GM12878 (cell line): ENCODE data around the gene NPAS2. TPM values are rescaled to one million over a fixed set of nuclear protein-coding genes. Genes with fewer than 3 reads are reported as not detected.

Experiments used
- ATAC-seq: fragments of 200-7000 bp; cut with Tn5 transposase; 3 replicates; pipeline ENCODE4 v1.9.1; 2020; ENCODE audit warnings: mild to moderate bottlenecking, moderate library complexity
- BruUV-seq: library from RNA; stranded (reverse); fragments of 400-500 nt; replicated peaks from 2 replicates; lab custom pipeline; 2021; lab: Mats Ljungman, UMichigan
- CTCF ChIA-PET: fragments of 300-600 bp; sonication (Branson Sonifier 250); formaldehyde crosslinking; extraction: SDS; loops from one replicate; lab custom pipeline; 2021; ENCODE audit warnings: inconsistent platforms; lab: Yijun Ruan, JAX
- POLR2A ChIA-PET: fragments of 350-600 bp; formaldehyde crosslinking; extraction: SDS; loops from one replicate; lab custom pipeline; 2021; ENCODE audit warnings: inconsistent platforms; lab: Charles Lee
- RAD21 ChIA-PET: fragments of 300-600 bp; sonication (Branson Sonifier 250); formaldehyde crosslinking; loops from one replicate; lab custom pipeline; 2023; ENCODE audit warnings: antibody characterized with exemption; ENCODE audit not compliant: unreplicated experiment; lab: Charles Lee
- SMC1A ChIA-PET: fragments of 300-600 bp; sonication (Branson Sonifier 250); formaldehyde crosslinking; loops from one replicate; lab custom pipeline; 2023; ENCODE audit not compliant: unreplicated experiment, uncharacterized antibody; lab: Charles Lee
- DNase-seq: peaks from one replicate; pipeline ENCODE4 v3.0.0-alpha.2; 2011; ENCODE audit warnings: low read depth, low spot score
- FAIRE-seq: peaks from 3 replicates; lab custom pipeline; 2011; peaks lifted over from hg19 to GRCh38; lab: Jason Lieb, UNC
- H2AFZ ChIP-seq: 2 replicates; pipeline ENCODE4 v1.6.0; 2011; ENCODE audit warnings: low read depth, low read length, control low read depth; ENCODE audit not compliant: control insufficient read depth
- H3K27ac ChIP-seq: 2 replicates; pipeline ENCODE4 v1.5.1; 2011; ENCODE audit warnings: control low read depth; ENCODE audit not compliant: control insufficient read depth, insufficient read depth
- H3K27me3 ChIP-seq, 2 experiments: replicated peaks in 1 of 2; 2 replicates each; pipeline versions ENCODE4 v1.6.0 to v1.6.1; 2011; ENCODE audit warnings: low read length in 1 of 2; ENCODE audit not compliant: control insufficient read depth in 2 of 2, insufficient read depth in 2 of 2
- H3K36me3 ChIP-seq, 2 experiments: 2 replicates each; pipeline ENCODE4 v1.5.1; 2011; ENCODE audit warnings: low read length in 1 of 2; ENCODE audit not compliant: control insufficient read depth in 2 of 2, insufficient read depth in 2 of 2
- H3K4me1 ChIP-seq: 2 replicates; pipeline ENCODE4 v1.6.1; 2011; ENCODE audit warnings: mild to moderate bottlenecking, low read length, moderate library complexity, mixed read lengths; ENCODE audit not compliant: control insufficient read depth, insufficient read depth
- H3K4me2 ChIP-seq: 2 replicates; pipeline ENCODE4 v1.6.0; 2011; ENCODE audit warnings: control low read depth; ENCODE audit not compliant: control insufficient read depth, insufficient read depth
- H3K4me3 ChIP-seq: fragments of 200-600 bp; sonication (generic); 2 replicates; pipeline ENCODE4 v1.5.1; 2016
- H3K79me2 ChIP-seq: 2 replicates; pipeline ENCODE4 v1.6.0; 2011; ENCODE audit warnings: low read length; ENCODE audit not compliant: control insufficient read depth, insufficient read depth
- H3K9ac ChIP-seq: 2 replicates; pipeline ENCODE4 v1.8.0; 2011; ENCODE audit warnings: low read length, control low read depth, mixed read lengths; ENCODE audit not compliant: control insufficient read depth, insufficient read depth
- H3K9me3 ChIP-seq: replicated peaks from 3 replicates; pipeline ENCODE4 v1.5.1; 2011; ENCODE audit warnings: mild to moderate bottlenecking, low read length; ENCODE audit not compliant: control insufficient read depth, insufficient read depth
- H4K20me1 ChIP-seq: 2 replicates; pipeline ENCODE4 v1.6.0; 2011; ENCODE audit not compliant: control insufficient read depth, insufficient read depth
- CBX3 ChIP-seq: fragments of 200-600 bp; sonication (generic); IDR thresholded peaks from 2 replicates; pipeline ENCODE4 v1.6.1; 2016; ENCODE audit warnings: low read depth, borderline replicate concordance
- ESRRA ChIP-seq: IDR thresholded peaks from 2 replicates; pipeline ENCODE4 v1.6.1; 2012; ENCODE audit warnings: mild to moderate bottlenecking, low read length, improper control_type of control experiment
- MTA2 ChIP-seq: fragments of 450-650 bp; IDR thresholded peaks from 2 replicates; pipeline ENCODE4 v1.6.1; 2016; ENCODE audit warnings: low read depth, mild to moderate bottlenecking, moderate library complexity
- MXI1 ChIP-seq: fragments of 150-350 bp; IDR thresholded peaks from 2 replicates; pipeline ENCODE4 v1.6.1; 2011; ENCODE audit warnings: low read depth, mild to moderate bottlenecking, inconsistent platforms, low read length, improper control_type of control experiment
- MYC ChIP-seq: IDR thresholded peaks from 2 replicates; pipeline ENCODE4 v1.6.1; 2011; ENCODE audit warnings: mild to moderate bottlenecking, low read length, moderate library complexity, inconsistent platforms; ENCODE audit not compliant: insufficient read depth, insufficient replicate concordance, insufficient read length, severe bottlenecking
- NRF1 ChIP-seq: conservative IDR thresholded peaks from 2 replicates; pipeline ENCODE4 v1.6.1; 2011; ENCODE audit warnings: mild to moderate bottlenecking, low read depth, low read length, improper control_type of control experiment
- WRNIP1 ChIP-seq: IDR thresholded peaks from 2 replicates; pipeline ENCODE4 v1.6.1; 2011; ENCODE audit warnings: low read depth, low read length, improper control_type of control experiment, borderline replicate concordance
- WGBS: methylation state at CpG from one replicate; pipeline ENCODE4 v1.1.6; 2016; ENCODE audit warnings: low lambda C conversion rate; ENCODE audit not compliant: insufficient replicate concordance, insufficient coverage; ENCODE audit errors: missing lambda C conversion rate; 5-methylcytosine and 5-hydroxymethylcytosine counted together
- in situ Hi-C: fragments of 300-500 bp; cut with MboI; formaldehyde crosslinking; loops from 9 replicates; pipeline ENCODE4 v1.14.3; 2018; ENCODE audit warnings: mixed read lengths
- intact Hi-C: fragments of 100-400 bp; cut with micrococcal nuclease; formaldehyde crosslinking; loops from one replicate; pipeline ENCODE4 v1.14.2; 2022; ENCODE audit not compliant: unreplicated experiment
- polyA plus RNA-seq, 11 experiments: library from polyadenylated mRNA; depleted of rRNA in 4 of 11; unstranded in 6 of 11; stranded (reverse) in 5 of 11; fragments of >200 nt; fragmentation: Nextera tagmentation in 4 of 11; fragmentation: Illumina TruSeq in 1 of 11; extraction: Ambion mirVana in 4 of 11; extraction: Trizol in 1 of 11; gene quantifications; 1 replicate in 1 of 11; 2 replicates in 10 of 11; pipeline versions ENCODE4 v1.2.1 to v1.2.3, GENCODE V29; 2011 to 2016; ENCODE audit warnings: inconsistent platforms in 2 of 11, missing spikeins in 2 of 11, low read depth in 1 of 11
- total RNA-seq, 4 experiments: library from RNA; depleted of rRNA in 3 of 4; stranded (reverse); fragments of >200 nt in 3 of 4; fragmentation: Illumina TruSeq in 1 of 4; extraction: Trizol in 1 of 4; gene quantifications; 2 replicates each; pipeline versions ENCODE4 v1.2.1 to v1.2.3, GENCODE V29; 2013 to 2021
- TF ChIP-seq, protein P1 (sequence below): fragments of 450-650 bp; IDR thresholded peaks from 2 replicates; pipeline ENCODE4 v1.6.1; 2017; ENCODE audit warnings: antibody characterized with exemption, mild to moderate bottlenecking, moderate library complexity
- TF ChIP-seq, protein P2 (sequence below): fragments of 150-350 bp; IDR thresholded peaks from 2 replicates; pipeline ENCODE4 v1.6.1; 2016; ENCODE audit warnings: low read depth, low read length
- TF ChIP-seq, protein P3 (sequence below): IDR thresholded peaks from 2 replicates; pipeline ENCODE4 v1.6.1; 2011; ENCODE audit warnings: low read depth, low read length, improper control_type of control experiment, borderline replicate concordance

Gene NPAS2
- total and polyA plus RNA-seq, 10 of the 15 experiments (the other 5 are each of a cell fraction or from before 2014, with no cell fraction given): 0.08 TPM; not detected in 9

DNA sequence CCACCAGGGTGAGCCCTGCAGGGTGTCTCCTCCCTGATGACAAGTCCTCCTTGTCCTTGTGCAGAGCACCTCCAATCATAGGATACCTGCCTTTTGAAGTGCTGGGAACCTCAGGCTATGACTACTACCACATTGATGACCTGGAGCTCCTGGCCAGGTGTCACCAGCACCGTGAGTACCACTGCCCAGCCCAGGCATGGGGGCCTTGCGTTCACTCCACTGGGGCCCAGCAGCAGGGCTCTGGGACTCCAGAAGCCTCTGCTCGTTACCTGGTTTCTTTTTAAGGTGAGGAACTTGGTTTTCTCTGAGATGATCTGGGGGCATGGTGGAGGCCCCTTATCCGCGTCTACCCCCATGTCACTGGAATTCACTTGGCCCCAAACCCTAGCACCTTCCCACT lies 145.7 kb downstream of the NPAS2 start:
- ChIA-PET SMC1A (interaction anchor here (0.7 kb wide), 1 partner anchor 356 kb away, joined by 3 read pairs; no protein-coding TSS in a partner anchor), RAD21 (no interaction called here), CTCF (interaction anchor here (0.7 kb wide), 1 partner anchor 274 kb away, joined by 3 read pairs; no protein-coding TSS in a partner anchor), POLR2A (interaction anchor here (0.7 kb wide), 1 partner anchor 151 kb away, joined by 4 read pairs; no protein-coding TSS in a partner anchor)
- in situ Hi-C loops: no loop called here
- H4K20me1 ChIP-seq: no peaks in the 10 kb centered on the region
- no peak overlapping the region for H3K27ac ChIP-seq
- H3K79me2 ChIP-seq: no peaks in the 10 kb centered on the region
- no peak overlapping the region for H2AFZ ChIP-seq
- H3K27me3 ChIP-seq: peaks cover 0 to under 1% of the 10 kb centered on the region in 2 experiments
- no peak overlapping the region for H3K9ac ChIP-seq
- ATAC-seq (no peak), FAIRE-seq (no peak), DNase-seq (no peak)
- H3K9me3 ChIP-seq: no peaks in the 10 kb centered on the region
- TF ChIP-seq, protein P1, sequence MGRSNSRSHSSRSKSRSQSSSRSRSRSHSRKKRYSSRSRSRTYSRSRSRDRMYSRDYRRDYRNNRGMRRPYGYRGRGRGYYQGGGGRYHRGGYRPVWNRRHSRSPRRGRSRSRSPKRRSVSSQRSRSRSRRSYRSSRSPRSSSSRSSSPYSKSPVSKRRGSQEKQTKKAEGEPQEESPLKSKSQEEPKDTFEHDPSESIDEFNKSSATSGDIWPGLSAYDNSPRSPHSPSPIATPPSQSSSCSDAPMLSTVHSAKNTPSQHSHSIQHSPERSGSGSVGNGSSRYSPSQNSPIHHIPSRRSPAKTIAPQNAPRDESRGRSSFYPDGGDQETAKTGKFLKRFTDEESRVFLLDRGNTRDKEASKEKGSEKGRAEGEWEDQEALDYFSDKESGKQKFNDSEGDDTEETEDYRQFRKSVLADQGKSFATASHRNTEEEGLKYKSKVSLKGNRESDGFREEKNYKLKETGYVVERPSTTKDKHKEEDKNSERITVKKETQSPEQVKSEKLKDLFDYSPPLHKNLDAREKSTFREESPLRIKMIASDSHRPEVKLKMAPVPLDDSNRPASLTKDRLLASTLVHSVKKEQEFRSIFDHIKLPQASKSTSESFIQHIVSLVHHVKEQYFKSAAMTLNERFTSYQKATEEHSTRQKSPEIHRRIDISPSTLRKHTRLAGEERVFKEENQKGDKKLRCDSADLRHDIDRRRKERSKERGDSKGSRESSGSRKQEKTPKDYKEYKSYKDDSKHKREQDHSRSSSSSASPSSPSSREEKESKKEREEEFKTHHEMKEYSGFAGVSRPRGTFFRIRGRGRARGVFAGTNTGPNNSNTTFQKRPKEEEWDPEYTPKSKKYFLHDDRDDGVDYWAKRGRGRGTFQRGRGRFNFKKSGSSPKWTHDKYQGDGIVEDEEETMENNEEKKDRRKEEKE: no peak
- TF ChIP-seq, protein P2, sequence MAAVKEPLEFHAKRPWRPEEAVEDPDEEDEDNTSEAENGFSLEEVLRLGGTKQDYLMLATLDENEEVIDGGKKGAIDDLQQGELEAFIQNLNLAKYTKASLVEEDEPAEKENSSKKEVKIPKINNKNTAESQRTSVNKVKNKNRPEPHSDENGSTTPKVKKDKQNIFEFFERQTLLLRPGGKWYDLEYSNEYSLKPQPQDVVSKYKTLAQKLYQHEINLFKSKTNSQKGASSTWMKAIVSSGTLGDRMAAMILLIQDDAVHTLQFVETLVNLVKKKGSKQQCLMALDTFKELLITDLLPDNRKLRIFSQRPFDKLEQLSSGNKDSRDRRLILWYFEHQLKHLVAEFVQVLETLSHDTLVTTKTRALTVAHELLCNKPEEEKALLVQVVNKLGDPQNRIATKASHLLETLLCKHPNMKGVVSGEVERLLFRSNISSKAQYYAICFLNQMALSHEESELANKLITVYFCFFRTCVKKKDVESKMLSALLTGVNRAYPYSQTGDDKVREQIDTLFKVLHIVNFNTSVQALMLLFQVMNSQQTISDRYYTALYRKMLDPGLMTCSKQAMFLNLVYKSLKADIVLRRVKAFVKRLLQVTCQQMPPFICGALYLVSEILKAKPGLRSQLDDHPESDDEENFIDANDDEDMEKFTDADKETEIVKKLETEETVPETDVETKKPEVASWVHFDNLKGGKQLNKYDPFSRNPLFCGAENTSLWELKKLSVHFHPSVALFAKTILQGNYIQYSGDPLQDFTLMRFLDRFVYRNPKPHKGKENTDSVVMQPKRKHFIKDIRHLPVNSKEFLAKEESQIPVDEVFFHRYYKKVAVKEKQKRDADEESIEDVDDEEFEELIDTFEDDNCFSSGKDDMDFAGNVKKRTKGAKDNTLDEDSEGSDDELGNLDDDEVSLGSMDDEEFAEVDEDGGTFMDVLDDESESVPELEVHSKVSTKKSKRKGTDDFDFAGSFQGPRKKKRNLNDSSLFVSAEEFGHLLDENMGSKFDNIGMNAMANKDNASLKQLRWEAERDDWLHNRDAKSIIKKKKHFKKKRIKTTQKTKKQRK: no peak
- no peak for TF ChIP-seq ESRRA
- no peak for TF ChIP-seq MTA2
- TF ChIP-seq, protein P3, sequence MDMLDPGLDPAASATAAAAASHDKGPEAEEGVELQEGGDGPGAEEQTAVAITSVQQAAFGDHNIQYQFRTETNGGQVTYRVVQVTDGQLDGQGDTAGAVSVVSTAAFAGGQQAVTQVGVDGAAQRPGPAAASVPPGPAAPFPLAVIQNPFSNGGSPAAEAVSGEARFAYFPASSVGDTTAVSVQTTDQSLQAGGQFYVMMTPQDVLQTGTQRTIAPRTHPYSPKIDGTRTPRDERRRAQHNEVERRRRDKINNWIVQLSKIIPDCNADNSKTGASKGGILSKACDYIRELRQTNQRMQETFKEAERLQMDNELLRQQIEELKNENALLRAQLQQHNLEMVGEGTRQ: no peak
- TF ChIP-seq NRF1: no peak
- TF ChIP-seq MYC: no peak
- no peak for TF ChIP-seq MXI1
- TF ChIP-seq CBX3: no peak
- TF ChIP-seq WRNIP1: no peak
- intact Hi-C loops: no loop called here
- H3K36me3 ChIP-seq: no peaks in the 10 kb centered on the region
- WGBS: 61% methylated on average over 5 of the region's 5 CpGs
- no peak overlapping the region for H3K4me3 ChIP-seq
- H3K4me2 ChIP-seq: no peak overlapping the region
- H3K4me1 ChIP-seq: no peaks in the 10 kb centered on the region
- BruUV-seq: no TSS peak
